COR-L47 (cell line): ENCODE data around the gene UMPS.
"Not testable (repeated sequence)": the region's sequence is repeated elsewhere in the genome, so short reads cannot be mapped to it uniquely, and the experiment has no call there.

Source experiments
- DNase-seq: peaks from one replicate; lab custom pipeline; 2025; lab: John Stamatoyannopoulos, UW

Gene UMPS

GRCh38 chr3:124780356-124780755 lies 50.1 kb downstream of the UMPS start:
- no peak for DNase-seq

GRCh38 chr3:124780761-124781475 lies 50.7 kb downstream of the UMPS start:
- DNase-seq, result no peak

GRCh38 chr3:124781476-124782376 lies 51.5 kb downstream of the UMPS start:
- DNase-seq, result no peak

- DNase-seq, result not testable (repeated sequence)
These were observed 52.1 kb downstream of the UMPS start for GRCh38 chr3:124782377-124782712.

GRCh38 chr3:124783696-124784095 lies 53.4 kb downstream of the UMPS start:
- DNase-seq, result no peak

- no peak for DNase-seq
These were observed 54.6 kb downstream of the UMPS start for GRCh38 chr3:124784686-124785382.

- DNase-seq, result no peak
These were observed 55.7 kb downstream of the UMPS start for GRCh38 chr3:124785973-124786372.

GRCh38 chr3:124786511-124787241 lies 56.4 kb downstream of the UMPS start:
- DNase-seq, result peak; percentile 9

- DNase-seq, result no peak
These were observed 57.4 kb downstream of the UMPS start for GRCh38 chr3:124787476-124788195.

GRCh38 chr3:124788254-124788745 lies 58.0 kb downstream of the UMPS start:
- no peak for DNase-seq

- not testable (repeated sequence) for DNase-seq
These were observed 58.9 kb downstream of the UMPS start for GRCh38 chr3:124789103-124789502.

- DNase-seq, result no peak
These were observed 60.9 kb downstream of the UMPS start for GRCh38 chr3:124791142-124791541.

GRCh38 chr3:124791639-124792151 lies 61.4 kb downstream of the UMPS start:
- DNase-seq, result no peak

- no peak for DNase-seq
These were observed 62.2 kb downstream of the UMPS start for GRCh38 chr3:124792341-124793040.

- DNase-seq, result no peak
These were observed 62.9 kb downstream of the UMPS start for GRCh38 chr3:124793054-124793739.

GRCh38 chr3:124796477-124796876 lies 66.2 kb downstream of the UMPS start:
- DNase-seq, result no peak

- no peak for DNase-seq
These were observed 67.2 kb downstream of the UMPS start for GRCh38 chr3:124797426-124797945.
